NCI-H2107 treated with DMSO at 0.1 percent for 48 hours (cell line): ENCODE measurements around the gene GPRC5D.

ENCODE experiments used
- DNase-seq: peaks from one replicate; lab custom pipeline; 2025; ENCODE audit not compliant: unreplicated experiment; lab: John Stamatoyannopoulos, UW

The GPRC5D gene

DNA sequence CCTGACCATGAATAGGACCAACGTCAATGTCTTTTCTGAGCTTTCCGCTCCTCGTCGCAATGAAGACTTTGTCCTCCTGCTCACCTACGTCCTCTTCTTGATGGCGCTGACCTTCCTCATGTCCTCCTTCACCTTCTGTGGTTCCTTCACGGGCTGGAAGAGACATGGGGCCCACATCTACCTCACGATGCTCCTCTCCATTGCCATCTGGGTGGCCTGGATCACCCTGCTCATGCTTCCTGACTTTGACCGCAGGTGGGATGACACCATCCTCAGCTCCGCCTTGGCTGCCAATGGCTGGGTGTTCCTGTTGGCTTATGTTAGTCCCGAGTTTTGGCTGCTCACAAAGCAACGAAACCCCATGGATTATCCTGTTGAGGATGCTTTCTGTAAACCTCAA, 43.3 kb downstream of the GPRC5D start:
- DNase-seq, result no peak

DNA sequence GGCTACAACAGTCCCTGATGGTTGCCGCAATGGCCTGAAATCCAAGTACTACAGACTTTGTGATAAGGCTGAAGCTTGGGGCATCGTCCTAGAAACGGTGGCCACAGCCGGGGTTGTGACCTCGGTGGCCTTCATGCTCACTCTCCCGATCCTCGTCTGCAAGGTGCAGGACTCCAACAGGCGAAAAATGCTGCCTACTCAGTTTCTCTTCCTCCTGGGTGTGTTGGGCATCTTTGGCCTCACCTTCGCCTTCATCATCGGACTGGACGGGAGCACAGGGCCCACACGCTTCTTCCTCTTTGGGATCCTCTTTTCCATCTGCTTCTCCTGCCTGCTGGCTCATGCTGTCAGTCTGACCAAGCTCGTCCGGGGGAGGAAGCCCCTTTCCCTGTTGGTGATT, 43.7 kb downstream of the GPRC5D start:
- DNase-seq, result no peak

DNA sequence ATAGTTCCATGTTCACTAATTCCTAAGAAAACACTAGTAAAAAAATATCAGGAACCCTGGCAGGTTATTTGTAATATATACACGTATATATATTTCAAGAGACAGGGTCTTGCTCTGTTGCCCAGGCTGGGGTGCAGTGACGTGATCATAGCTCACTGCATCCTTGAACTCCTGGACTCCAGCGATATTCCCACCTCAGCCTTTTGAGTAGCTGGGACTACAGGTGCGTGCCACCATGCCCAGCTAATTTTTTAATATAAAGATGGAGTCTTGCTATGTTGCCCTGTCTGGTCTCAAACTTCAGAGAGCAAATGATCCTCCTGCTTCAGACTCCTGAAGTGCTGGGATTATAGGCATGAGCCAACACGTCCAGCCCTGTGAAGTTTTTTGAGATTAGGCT, 44.4 kb downstream of the GPRC5D start:
- no peak for DNase-seq

DNA sequence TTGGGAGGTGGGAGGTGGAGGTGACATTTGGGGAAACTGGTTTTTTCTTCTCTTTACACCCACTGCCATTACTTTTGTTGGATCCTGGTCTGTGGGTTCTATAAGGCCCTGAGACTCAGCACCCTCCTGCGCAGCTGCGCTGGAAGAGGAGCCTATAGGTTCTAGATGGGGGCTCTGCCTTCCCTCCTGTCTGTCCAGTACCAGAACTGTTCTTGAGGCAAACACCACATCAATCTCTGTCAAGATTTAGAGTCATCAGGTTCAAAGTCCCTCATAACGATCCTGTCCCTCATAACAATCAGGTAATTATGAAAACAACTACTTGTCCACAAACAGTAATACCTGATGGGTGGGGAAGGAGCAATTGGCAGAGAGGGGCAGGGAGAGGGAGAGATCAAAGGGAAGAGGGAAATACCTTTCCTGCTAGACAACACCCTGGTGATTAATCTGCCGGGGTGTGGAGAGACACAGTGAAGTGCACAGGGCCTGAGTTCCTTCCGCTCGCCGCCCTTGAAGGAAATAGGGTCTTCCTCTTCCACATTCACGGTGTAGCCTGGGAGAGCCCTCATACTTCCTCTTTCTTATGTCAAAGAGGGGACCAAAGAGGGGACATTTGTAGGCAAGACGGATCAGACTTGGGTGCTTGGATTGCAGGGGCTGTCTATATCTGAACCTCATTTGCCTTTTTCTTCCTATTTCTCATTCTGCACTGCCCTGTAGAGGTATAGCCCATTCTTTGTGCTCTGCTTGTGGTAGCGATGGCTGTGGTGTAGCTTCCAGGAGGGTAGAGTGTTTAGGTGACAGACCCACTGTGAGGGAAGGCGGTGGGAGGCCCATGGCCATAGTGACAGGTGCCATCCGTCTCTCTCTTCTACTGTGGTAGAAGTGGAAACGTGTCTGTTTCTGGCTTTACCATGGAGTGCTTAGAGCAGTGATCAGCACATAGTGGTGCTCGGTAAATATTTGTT, 48.0 kb downstream of the GPRC5D start:
- no peak for DNase-seq

GRCh38 chr12:12902036-12902435, 49.9 kb downstream of the GPRC5D start:
- no peak for DNase-seq

- DNase-seq, result no peak
Measured at GRCh38 chr12:12901158-12901791, 50.7 kb downstream of the GPRC5D start.

GRCh38 chr12:12900786-12901157, 51.2 kb downstream of the GPRC5D start:
- no peak for DNase-seq

GRCh38 chr12:12899530-12900380, 52.2 kb downstream of the GPRC5D start:
- DNase-seq, result no peak

DNA sequence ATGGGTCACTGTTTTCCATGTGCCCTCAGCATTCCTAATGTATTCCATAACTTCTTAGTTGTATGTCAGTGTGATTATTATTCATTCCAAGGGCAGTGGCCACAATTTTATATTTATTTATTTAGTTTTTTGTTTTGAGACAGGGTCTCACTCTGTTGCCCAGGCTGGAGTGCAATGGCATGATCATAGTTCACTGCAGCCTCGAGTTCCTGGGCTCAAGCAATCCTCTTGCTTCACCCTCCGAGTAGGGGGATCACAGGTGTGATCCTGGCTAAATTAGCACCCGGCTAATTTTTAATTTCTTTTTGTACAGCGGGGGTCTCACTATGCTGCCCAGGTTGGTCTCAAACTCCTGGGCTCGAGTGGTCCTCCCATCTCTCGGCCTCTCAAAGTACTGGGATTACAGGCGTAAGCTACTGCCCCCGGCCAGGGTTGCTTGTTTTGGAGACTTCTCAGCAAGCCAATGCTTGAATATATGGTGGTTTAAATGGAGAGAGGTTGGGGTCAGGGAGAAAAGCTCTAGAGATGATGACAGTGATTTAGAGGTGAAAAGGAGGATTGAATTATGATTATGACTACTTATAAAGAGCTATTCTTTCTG, 53.0 kb downstream of the GPRC5D start:
- no peak for DNase-seq

DNA sequence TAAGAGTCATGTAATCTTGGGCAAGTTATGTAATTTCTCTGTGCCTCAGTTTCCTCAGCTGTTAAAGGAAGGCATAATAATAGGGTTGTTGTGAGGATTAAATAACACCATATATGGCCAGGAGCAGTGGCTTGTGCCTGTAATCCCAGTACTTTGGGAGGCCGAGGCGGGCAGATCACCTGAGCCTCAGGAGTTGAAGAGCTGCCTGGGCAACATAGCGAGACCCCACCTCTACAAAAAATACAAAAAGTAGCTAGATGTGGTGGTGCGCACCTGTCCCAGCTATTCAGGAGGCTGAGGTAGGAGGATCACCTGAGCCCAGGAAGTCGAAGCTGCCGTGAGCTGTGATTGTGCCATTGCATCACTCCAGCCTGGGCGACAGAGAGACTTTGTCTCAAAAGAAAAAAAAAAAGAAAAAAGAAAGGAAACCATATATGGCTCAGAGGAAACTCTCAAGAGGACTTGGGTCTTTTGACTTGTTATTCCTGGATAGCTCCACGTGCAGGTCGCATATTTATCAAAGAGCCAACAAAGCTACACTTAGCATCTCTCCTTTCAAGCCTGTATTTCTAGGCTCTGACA, 53.7 kb downstream of the GPRC5D start:
- DNase-seq, result no peak

DNA sequence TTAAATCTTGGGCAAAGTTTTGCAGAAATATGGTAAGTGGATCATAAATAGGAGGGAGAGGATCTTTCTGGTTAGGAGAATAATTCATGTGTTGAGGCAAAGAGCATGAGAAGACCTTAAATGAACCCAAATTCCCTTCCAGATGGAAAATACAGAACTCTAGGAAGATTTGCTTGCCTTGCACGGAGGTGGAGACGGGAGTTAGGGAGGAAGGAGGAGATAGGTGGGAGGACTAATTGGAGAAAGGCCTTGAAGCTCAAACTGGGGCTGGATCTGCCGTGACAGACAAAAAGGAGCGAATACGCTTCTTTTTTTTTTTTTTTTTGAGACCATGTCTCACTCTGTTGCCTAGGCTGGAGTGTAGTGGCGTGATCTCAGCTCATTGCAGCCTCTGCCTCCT, 54.7 kb downstream of the GPRC5D start:
- no peak for DNase-seq

DNA sequence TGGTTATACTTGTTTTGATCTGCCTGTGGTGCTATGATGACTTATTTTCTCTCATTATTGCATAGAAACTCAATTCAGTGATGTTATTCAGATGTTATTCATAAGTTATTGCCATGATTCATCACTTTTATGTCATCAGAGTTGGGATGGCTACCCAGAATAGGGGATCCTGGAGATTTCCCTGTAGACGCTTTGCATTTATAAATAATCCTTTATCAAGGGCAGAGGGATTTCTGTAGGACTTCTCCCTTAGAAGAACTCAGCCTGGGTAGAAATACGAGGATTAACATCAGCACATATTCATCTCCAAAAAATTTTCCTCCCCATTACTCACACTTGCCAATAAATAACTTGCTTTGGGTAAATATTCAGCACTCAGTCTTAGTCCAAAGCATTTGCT, 55.7 kb downstream of the GPRC5D start:
- DNase-seq, result no peak

GRCh38 chr12:12893438-12893837, 58.5 kb downstream of the GPRC5D start:
- DNase-seq, result no peak

DNA sequence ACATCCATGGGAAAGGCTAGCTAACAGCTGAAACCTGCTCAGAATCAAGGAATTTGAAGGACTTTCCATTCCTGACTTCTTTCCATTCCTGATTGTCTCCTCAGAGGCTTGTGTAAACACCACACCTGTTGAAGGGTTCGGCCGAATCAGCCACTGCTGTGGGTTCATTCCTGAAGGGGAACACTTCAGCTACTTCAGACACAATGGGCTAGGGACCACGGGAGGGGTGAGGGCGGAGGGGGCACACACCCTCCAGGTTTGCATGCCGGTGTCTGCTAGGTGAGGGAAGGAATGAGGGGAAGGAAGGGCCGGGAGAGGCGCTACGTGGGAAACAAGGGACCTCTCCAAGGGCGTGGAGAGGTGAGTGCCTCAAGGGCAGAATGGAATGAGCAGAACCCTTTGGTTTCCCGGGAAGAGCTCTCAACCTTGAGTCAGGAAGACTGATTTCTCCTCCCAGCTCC, 59.3 kb downstream of the GPRC5D start:
- no peak for DNase-seq

- DNase-seq, result no peak
Measured at GRCh38 chr12:12891881-12892355, 60.1 kb downstream of the GPRC5D start.

DNA sequence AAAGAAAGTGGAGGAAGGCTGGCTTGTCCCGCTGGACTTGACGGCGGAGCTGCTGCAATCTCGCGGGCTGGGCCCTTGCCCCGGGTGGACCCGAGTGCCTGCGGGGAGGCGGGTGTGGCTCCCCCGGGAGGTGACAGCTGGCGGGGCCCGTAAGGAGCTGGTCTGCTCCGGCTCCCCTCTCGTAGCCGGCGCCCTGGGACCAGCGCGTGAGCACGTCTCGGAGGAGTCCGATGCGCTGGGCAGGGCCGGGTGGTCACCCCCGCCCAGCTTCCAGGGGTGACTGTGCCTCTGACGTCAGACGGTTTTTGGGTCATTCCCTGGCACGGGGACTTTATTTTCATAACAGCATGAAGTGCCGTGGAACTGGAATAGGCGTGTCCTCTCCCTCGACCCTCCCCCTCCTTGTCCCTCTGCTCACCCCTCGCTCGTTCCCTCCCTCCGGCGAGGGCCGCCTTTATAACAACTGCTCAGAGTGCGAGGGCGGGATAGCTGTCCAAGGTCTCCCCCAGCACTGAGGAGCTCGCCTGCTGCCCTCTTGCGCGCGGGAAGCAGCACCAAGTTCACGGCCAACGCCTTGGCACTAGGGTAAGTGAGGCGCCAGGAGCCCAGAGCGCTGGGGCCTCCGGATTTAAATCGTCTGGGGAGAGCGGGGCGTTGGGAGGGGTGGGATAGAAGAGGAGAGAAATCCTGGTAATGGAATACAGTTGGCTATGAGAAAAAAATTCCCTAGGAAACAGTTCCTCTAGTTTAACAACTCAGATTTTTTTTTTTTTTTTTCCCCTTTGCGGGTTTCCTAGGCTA, 60.7 kb downstream of the GPRC5D start, which contains the start of gene GPRC5A:
Gene GPRC5A (plus strand): TSS at position 483 of the 801 bp plus-strand sequence. CDS start 16,688 bp downstream, outside the sequence.
- DNase-seq, result no peak
